ENCODE data around the gene TMEM72. TPM values are rescaled to one million over a fixed set of nuclear protein-coding genes. Genes with fewer than 3 reads are reported as not detected.
A peak's percentile ranks its signal among the peaks of the same experiment; 100 is the strongest.

TMEM72 gene
- total RNA-seq, 1 experiment from 2014 or later = not detected

GRCh38 chr10:44889834-44890233, 21.3 kb upstream of the TMEM72 start:
- no peak for DNase-seq (ENCODE audit: low spot score)

- no peak for DNase-seq (ENCODE audit: low spot score)
Observed at GRCh38 chr10:44890696-44891563, 20.2 kb upstream of the TMEM72 start.

- DNase-seq (ENCODE audit: low spot score) = no peak
Observed at GRCh38 chr10:44891721-44892120, 19.4 kb upstream of the TMEM72 start.

GRCh38 chr10:44893604-44894468, 17.3 kb upstream of the TMEM72 start:
- DNase-seq (ENCODE audit: low spot score) = no peak

GRCh38 chr10:44894691-44895090, 16.4 kb upstream of the TMEM72 start:
- DNase-seq (ENCODE audit: low spot score) = no peak

GRCh38 chr10:44895280-44895679, 15.9 kb upstream of the TMEM72 start:
- no peak for DNase-seq (ENCODE audit: low spot score)

- DNase-seq (ENCODE audit: low spot score) = no peak
Observed at GRCh38 chr10:44897049-44897448, 14.1 kb upstream of the TMEM72 start.

- DNase-seq (ENCODE audit: low spot score) = no peak
Observed at GRCh38 chr10:44898665-44899064, 12.5 kb upstream of the TMEM72 start.

GRCh38 chr10:44899450-44900080, 11.6 kb upstream of the TMEM72 start:
- no peak for DNase-seq (ENCODE audit: low spot score)

- no peak for DNase-seq (ENCODE audit: low spot score)
Observed at GRCh38 chr10:44902941-44903545, 8.1 kb upstream of the TMEM72 start.

- DNase-seq (ENCODE audit: low spot score) = no peak
Observed at GRCh38 chr10:44906486-44906885, 4.7 kb upstream of the TMEM72 start.

GRCh38 chr10:44907556-44907955, 3.6 kb upstream of the TMEM72 start:
- DNase-seq (ENCODE audit: low spot score) = no peak

- peak; percentile 63 for DNase-seq (ENCODE audit: low spot score)
Observed at GRCh38 chr10:44908066-44908749, 2.9 kb upstream of the TMEM72 start.

GRCh38 chr10:44908936-44909630, 2.1 kb upstream of the TMEM72 start:
- DNase-seq (ENCODE audit: low spot score) = no peak

GRCh38 chr10:44909910-44910309, 1.2 kb upstream of the TMEM72 start:
- DNase-seq (ENCODE audit: low spot score) = no peak

GRCh38 chr10:44910602-44911001, 535 bp upstream of the TMEM72 start:
- DNase-seq (ENCODE audit: low spot score) = no peak

- no peak for DNase-seq (ENCODE audit: low spot score)
Observed at GRCh38 chr10:44911951-44912350, 814 bp downstream of the TMEM72 start.

- no peak for DNase-seq (ENCODE audit: low spot score)
Observed at GRCh38 chr10:44913350-44914081, 2.4 kb downstream of the TMEM72 start.

- no peak for DNase-seq (ENCODE audit: low spot score)
Observed at GRCh38 chr10:44914891-44915290, 3.8 kb downstream of the TMEM72 start.

GRCh38 chr10:44916429-44916828, 5.3 kb downstream of the TMEM72 start:
- DNase-seq (ENCODE audit: low spot score) = no peak

All from H4 (cell line).